Neutrophil (primary cell): Measurements from ENCODE around the gene PRKN.

ENCODE experiments used
- H3K27ac ChIP-seq: fragments of 200-600 bp; sonication (generic); 2 replicates; pipeline ENCODE4 v1.5.1; 2016; ENCODE audit warnings: mild to moderate bottlenecking, moderate library complexity
- H3K27me3 ChIP-seq: fragments of 200-600 bp; sonication (generic); 2 replicates; pipeline ENCODE4 v1.6.0; 2016; ENCODE audit warnings: mild to moderate bottlenecking
- H3K36me3 ChIP-seq: fragments of 200-600 bp; sonication (generic); 2 replicates; pipeline ENCODE4 v1.5.1; 2017
- H3K4me1 ChIP-seq, 2 experiments: fragments of 200-600 bp in 1 of 2; sonication (generic) in 1 of 2; 1 replicate in 1 of 2; 2 replicates in 1 of 2; pipeline versions ENCODE4 v1.5.1 to v1.6.1; 2013 to 2016; ENCODE audit warnings: low read depth in 1 of 2, low read length in 1 of 2, mild to moderate bottlenecking in 1 of 2, moderate library complexity in 1 of 2; ENCODE audit not compliant: control insufficient read depth in 1 of 2, insufficient read depth in 1 of 2
- H3K4me3 ChIP-seq, 2 experiments: fragments of 200-600 bp in 1 of 2; sonication (generic) in 1 of 2; 1 replicate in 1 of 2; 2 replicates in 1 of 2; pipeline ENCODE4 v1.5.1; 2013 to 2016; ENCODE audit warnings: low read depth in 1 of 2, low read length in 1 of 2, mild to moderate bottlenecking in 1 of 2, moderate library complexity in 1 of 2
- H3K9me3 ChIP-seq: fragments of 200-600 bp; sonication (generic); 2 replicates; pipeline ENCODE4 v1.5.1; 2016
- CTCF ChIP-seq: fragments of 200-600 bp; sonication (generic); IDR thresholded peaks from 2 replicates; pipeline ENCODE4 v1.5.1; 2016; ENCODE audit warnings: antibody characterized with exemption

Gene PRKN

DNA sequence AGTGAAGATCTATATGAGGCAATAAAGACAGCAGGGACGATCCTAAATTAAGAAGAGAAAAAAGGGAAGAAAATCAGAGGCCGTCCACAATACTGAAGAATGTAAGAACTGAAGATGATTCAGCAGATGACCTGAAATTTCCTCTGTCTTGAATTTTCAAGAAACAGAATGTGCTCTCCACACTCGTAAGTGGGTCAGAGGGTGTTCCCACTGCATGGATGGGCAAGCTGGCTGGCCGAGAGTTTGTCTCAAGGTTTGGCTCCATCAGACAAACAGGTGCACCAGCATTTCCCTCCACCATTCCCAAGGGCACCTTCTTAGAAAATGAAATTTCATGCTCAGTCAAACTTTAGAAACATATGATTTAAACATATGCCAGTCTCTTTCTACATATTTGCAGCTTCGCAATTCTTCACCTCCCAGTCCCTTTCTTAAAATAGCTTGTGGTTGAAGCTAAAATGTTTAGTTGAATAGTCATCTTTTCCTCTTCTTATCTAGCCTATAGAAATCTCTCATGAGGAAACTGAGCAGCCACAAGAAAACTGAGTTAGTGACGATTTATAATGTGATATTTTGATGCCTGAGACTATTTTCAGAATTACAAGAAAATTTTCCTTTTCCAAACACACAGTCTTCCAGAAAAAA lies 576.4 kb downstream of the PRKN start:
- no peaks in the 10 kb centered on the region for H3K27me3 ChIP-seq
- H3K9me3 ChIP-seq: no peaks in the 10 kb centered on the region
- H3K4me1 ChIP-seq: no peaks in the 10 kb centered on the region
- TF ChIP-seq CTCF: no peak
- no peaks in the 10 kb centered on the region for H3K36me3 ChIP-seq
- no peak overlapping the region for H3K27ac ChIP-seq
- no peak overlapping the region for H3K4me3 ChIP-seq

DNA sequence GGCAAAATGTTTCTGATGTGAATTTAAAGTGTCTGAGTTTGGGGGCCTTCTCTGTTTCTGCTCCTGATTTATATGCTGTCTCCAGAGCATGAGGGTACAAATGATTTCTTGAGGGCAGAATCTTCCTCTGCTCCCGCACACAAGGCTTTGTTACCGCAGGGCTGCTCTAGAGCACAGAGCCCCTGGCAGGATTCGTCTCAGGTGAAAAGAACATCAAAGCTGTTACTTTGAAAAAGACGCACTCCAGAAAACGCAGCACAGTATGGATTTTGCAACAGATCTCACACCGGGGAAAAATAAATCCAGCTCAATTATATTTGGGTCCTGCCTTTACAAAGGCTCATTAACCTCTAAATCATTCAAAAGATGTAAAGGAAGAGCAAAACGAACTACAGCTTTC lies 577.3 kb downstream of the PRKN start:
- TF ChIP-seq CTCF: no peak
- H3K4me3 ChIP-seq: no peak overlapping the region
- H3K9me3 ChIP-seq: no peaks in the 10 kb centered on the region
- no peaks in the 10 kb centered on the region for H3K4me1 ChIP-seq
- no peaks in the 10 kb centered on the region for H3K27me3 ChIP-seq
- no peak overlapping the region for H3K27ac ChIP-seq
- no peaks in the 10 kb centered on the region for H3K36me3 ChIP-seq

DNA sequence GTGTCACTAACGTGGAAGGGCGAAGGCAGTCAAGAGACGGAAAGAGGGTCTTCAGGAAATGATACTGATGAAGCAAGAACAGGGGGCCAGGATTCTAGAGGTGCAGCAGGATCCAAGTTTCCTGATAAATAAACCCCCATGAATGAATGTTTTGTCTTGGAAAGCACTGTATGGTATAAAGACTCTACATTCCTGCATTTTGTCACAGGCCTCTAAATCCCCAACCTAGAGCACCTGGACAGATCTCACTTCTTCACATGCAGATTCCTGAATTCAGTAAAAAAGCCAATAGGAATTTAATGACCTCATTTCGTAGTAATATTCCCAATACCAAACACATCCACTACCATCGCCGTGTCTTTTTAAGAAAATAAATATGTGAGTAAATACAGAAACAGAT lies 577.8 kb downstream of the PRKN start:
- H3K4me1 ChIP-seq: no peaks in the 10 kb centered on the region
- no peak for TF ChIP-seq CTCF

GRCh38 chr6:162147805-162148204 lies 579.8 kb downstream of the PRKN start:
- Histone ChIP-seq H3K27ac (no peak overlapping the region), H3K4me1 (no peaks in the 10 kb centered on the region)

More for the DNA sequence above, 577.8 kb downstream of the PRKN start:
- Histone ChIP-seq H3K27ac (no peak overlapping the region), H3K36me3 (no peaks in the 10 kb centered on the region), H3K9me3 (no peaks in the 10 kb centered on the region), H3K4me3 (no peak overlapping the region), H3K27me3 (no peaks in the 10 kb centered on the region)

DNA sequence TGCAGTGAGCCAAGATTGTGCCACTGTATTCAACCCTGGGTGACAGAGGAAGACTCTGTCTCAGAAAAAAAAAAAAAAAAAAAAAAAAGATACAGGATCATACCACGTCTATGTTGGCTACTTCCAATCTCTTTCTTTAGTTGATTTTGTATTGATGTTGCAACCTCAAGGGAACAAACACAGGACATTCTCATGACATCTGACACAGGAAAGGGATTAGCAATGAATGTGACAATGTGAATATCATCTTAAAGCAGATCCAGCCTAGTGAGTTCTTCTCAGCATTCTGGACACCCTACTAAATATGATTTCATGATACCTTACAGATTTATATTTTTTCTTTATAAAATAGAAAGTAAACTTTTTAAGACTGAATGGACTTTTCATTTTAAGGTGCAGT lies 580.3 kb downstream of the PRKN start:
- Histone ChIP-seq H3K4me3 (no peak overlapping the region), H3K4me1 (no peaks in the 10 kb centered on the region), H3K36me3 (no peaks in the 10 kb centered on the region), H3K27ac (no peak overlapping the region), H3K9me3 (no peaks in the 10 kb centered on the region), H3K27me3 (no peaks in the 10 kb centered on the region)
- TF ChIP-seq CTCF: no peak

More at GRCh38 chr6:162147805-162148204, 579.8 kb downstream of the PRKN start:
- Histone ChIP-seq H3K9me3 (no peaks in the 10 kb centered on the region), H3K36me3 (no peaks in the 10 kb centered on the region), H3K27me3 (no peaks in the 10 kb centered on the region), H3K4me3 (no peak overlapping the region)
- TF ChIP-seq CTCF: no peak
